HCEC 1CT (cell line): ENCODE measurements around the gene GUCY1B1.
"Not testable (repeated sequence)": the region's sequence is repeated elsewhere in the genome, so short reads cannot be mapped to it uniquely, and the experiment has no call there.

ENCODE experiments used
- DNase-seq: peaks from one replicate; pipeline ENCODE4 v3.0.0-alpha.2; 2017

The GUCY1B1 gene

DNA sequence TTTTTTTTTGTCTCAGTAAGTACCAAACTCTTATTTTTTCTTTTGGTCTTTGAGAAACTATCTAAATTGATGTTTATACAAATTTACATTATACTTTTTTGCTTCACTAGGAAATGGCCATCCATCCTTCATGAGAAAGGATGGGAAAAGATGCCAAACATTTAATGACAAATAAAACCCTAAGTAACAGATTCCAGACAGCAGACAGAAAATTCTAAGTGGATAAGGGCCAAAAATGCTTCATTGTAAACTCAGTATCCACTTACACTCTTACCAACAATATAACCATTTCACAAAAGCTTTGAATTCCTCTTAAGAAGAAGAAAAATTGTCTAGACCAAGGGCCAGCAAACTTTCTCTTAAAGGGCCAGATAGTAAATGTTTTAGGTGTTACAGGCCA lies 3.5 kb downstream of the GUCY1B1 start:
- DNase-seq: no peak

DNA sequence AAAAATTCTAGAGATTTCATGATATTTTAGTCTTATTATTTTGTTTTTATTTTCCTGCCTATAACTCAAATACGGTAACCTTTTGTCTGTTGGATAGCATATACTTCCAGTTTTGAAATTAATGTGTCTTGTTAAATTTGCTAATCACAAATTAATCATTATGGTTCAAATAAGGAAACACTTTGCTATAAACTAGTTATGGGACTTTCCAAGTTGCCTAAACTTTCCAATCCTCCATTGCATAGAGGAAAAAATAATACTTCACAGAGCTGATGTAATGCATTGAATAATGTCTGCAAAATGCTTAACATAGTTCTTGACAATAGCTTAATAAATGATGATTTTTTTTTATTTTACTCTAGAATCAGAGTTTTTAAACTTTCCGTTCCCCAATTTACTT lies 4.7 kb downstream of the GUCY1B1 start:
- no peak for DNase-seq

DNA sequence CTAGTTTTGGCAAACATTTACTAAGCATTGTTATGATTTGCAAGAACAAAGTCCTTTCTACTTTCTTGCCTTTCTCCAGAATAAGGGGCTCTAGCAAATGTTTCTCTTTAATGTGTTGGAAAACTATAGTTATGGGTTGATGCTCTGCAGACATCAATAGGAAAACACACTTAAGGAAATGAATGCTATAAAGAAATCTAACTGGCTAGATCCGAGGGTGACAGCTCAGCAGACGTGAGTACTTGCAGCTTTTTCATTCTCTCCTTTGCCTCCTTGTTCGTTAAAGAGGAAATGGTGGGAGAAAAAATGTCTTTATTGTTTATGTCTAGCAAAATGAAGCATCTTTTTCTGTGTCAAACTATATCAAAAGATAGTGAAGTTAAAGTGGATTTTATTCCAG lies 6.3 kb downstream of the GUCY1B1 start:
- DNase-seq: no peak

DNA sequence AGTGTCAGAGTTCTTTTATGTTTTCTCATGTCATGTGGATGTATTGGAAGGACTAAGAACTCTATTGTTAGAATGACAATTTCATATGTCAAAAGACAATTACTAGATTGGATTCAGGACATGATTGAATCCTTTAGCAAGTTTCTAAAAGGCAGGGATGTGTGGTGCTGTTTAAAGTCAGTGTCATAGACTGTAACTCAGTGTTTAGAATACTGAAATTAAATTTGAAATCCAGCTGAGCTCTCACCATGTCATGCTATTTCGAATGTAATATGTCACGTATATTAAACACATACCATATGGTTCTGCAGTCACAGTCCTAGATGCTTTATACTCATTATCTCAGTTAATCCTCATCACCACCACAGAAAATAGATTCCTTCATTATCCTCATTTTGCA lies 7.8 kb downstream of the GUCY1B1 start:
- DNase-seq: no peak

DNA sequence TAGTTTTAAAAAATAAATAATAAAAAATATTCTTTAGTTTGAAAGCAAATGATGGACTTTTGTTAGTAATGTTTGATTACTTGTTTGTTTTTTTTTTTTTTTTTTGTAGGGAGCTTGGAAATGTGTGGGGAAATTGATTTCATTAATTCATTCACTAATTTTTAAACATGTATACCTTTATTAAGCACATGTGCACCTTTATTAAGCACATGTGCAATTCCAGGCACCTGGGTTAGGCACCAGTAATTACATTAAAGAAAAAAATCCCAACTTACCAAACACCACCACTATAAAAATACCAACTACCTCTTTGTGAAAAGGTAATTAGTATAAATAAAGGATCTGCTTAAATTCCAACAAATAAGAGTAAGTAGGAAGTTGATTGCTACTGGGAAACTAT lies 9.5 kb downstream of the GUCY1B1 start:
- no peak for DNase-seq

DNA sequence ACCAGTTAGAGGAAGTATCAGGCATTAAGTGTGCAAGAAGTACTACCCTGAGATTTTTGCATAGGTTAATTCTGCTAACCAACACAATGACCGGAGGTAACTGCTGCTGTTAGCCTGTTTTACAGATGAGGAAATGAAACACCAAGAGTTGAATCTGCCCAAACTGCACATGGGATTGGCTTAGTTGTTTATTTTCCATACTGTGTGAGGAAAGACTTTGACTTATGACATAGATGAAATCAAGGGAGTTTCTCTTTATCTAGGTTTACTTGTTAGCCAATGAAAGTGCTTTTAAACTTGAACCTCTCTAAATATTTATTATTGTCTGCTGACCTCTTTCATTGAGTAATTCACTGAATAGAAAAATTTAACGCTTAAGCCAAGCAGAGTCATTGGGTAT lies 10.3 kb downstream of the GUCY1B1 start:
- DNase-seq: no peak

DNA sequence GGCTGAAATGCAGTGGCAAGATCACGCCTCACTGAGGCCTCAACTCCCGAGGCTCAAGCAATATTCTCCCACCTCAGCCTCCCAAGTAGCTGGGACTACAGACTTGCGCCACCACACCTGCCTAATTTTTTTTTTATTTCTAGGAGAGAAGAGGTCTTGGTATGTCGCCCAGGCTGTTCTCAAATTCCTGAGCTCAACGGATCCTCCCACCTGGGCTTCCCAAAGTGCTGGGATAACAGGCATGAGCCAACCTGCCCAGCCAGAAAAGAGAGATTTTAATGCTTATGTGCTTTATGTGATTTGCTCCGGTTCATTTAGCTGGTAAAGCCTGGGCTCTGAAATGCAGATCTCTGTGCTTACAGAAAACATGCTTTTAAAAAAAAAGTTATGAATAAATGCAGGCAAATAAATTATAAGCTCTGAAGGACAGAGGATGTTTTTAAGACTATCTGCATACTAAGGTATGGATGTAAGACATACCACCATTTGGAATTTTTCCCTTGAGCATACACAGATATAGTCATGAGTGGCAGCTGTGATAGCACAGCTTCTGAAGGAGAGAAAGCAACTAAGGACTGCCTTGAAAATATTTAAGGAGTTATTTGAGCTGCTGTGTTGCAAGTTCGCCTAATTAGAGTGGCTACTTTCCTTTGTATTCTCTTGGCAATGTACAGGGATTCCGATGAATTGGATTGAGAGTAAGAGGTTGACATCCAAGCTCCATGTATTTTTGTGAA lies 13.8 kb downstream of the GUCY1B1 start:
- no peak for DNase-seq

DNA sequence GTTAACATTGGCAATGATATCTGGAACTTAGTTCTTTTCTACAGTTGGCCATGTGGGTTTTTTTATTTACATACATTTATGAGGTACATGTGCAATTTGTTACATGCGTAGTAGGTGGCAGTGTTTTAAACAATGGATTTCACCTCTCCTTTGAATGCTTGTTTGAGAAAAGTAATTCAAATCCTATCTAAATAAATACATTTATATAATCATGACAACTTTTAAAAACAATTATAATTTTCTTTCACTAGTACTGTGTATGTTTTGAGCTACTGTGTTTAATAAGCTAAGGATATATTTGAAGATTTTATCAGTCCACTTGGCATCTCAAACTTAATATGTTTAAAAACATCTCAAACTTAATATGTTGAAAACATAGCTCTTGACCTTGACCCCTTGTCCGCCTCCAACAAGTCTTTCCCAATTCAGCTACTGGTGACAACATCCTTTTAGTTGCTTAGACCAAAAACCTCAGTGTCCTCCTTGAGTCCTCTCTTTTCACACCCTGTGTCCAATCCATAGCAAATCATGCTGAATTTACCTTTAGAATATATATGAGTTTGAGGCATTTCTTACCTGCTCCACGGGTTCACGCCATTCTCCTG lies 14.5 kb downstream of the GUCY1B1 start:
- DNase-seq: no peak

DNA sequence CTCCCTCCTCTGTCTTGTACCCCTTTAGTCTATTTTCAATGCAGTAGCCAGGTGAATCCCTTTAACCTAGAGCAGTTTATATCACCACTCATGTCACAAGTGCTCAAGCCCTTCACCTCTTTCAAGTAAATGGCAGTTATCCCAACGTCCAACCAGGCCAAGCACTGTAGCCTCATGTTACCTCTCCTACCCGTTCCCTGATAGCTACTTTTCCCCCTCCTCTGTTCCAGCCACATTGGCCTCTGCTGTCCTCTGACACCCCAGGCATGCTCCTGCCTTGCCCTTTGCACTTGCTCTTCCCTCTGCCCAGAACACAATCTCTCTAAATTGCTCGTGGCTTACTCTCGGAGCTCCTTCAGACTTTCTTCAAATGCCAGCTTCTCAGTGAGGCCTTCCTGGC lies 15.2 kb downstream of the GUCY1B1 start:
- no peak for DNase-seq

DNA sequence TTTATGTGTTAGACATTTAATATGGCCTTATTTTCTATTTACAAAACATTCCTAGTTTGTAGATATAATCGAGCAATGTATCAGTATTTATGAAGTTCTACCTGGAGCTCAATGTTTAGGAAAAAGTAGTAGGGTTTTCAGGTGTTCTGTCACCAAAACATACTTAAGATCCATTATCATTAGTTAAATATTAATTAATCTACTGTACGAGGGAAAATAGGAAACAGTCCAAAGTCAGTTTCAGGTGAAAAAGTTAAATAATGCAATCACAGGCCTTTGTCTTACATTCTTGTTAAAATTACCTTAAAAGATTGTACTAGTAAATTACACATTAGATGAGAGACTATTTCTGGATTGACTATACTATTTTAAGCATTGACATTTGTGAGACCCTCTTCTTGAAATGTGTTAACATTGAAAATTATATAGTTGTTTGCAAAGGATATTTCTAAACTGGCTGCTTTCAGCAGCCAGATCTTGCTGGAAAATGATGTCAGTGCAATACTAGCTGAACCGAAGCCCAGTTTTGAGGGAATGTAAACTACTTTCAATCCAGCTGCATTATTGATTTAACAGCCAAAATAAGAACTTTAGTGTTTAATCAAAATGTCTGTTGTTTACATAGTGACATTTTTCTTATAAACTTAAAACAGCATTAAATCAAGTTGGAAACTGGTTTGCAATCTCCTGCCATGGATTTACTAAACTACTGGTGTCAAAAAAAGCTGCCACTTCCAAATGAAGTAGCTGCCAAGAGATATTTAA lies 19.3 kb downstream of the GUCY1B1 start:
- DNase-seq: peak; percentile 4

DNA sequence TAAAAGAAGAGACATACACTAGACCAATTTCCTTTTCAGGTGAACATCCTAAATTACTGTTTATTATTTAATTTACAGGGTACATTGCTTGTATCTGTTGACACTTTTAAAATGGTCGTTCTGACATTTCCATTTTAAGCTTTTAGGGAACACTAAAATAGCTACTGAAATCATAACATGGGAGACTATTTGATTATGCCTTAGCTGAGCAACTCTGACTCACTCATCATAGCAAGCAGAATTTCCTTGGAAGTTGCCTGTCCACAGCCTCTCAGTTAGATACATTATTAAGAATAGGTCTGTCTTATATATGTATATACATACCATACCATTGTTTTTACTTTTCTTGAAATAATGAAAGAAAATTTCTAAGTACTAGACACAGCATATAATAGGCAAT lies 22.0 kb downstream of the GUCY1B1 start:
- peak; percentile 38 for DNase-seq

DNA sequence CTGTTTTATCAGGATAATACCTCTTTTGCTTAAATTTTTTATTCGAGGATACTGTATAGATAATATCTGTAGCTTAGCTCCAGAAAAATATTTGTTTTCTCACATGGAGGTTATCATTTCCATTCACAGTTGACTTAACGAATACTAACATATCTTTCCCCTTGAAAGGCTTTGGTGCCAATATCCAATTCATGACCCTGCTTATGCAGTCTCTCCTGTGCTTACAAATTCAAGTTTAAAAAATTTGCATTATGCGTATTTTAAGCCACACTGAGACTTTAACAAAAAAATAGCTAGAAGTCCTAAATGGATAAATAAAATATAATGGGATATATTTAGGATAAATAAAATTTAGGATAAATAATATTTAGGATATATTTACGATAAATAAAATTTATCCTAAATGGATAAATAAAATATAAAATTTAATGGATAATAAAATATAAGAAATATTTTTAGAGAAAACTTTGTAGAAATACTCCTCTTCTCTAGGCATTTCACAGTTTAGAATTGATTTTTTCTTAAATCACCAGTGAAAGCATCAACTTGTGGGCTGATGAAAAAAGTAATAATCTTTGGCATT lies 22.5 kb downstream of the GUCY1B1 start:
- DNase-seq: no peak

DNA sequence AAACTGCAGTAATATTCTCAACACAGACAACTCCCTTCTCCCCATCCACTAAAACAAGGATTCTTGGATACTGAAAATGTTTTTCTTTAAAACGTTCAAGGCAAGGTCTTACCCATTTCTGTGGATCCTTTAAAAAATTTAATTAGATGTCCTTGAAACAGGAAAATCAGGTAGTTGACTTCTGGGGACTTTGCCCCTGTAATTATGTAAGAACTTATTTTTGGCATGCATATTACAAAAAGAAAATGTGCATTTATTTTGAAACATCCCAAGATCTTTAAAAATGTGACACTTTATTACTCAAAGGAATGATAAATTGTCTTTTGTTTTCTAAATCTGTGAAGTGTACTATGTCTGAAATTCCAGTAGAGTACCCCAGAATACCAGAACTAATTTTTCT lies 25.8 kb downstream of the GUCY1B1 start:
- no peak for DNase-seq

DNA sequence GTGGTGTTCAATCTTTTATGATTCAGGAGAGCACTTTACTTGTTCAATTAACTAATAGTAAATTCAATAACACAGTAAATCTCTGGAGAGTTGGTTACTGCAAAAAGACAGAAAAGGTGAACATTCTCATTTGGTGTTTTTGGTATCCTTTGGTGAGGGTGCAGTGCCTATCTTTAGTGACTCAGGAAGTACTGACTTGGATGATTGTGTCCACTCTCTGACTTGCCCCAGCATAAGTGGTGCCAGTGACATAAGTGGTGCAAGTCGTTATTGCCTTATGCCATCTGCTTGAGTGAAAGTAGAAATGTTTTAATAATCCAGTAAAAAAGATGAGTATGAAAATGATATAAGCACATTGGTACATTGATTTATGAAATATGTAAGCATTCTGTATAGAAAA lies 27.0 kb downstream of the GUCY1B1 start:
- DNase-seq: no peak

DNA sequence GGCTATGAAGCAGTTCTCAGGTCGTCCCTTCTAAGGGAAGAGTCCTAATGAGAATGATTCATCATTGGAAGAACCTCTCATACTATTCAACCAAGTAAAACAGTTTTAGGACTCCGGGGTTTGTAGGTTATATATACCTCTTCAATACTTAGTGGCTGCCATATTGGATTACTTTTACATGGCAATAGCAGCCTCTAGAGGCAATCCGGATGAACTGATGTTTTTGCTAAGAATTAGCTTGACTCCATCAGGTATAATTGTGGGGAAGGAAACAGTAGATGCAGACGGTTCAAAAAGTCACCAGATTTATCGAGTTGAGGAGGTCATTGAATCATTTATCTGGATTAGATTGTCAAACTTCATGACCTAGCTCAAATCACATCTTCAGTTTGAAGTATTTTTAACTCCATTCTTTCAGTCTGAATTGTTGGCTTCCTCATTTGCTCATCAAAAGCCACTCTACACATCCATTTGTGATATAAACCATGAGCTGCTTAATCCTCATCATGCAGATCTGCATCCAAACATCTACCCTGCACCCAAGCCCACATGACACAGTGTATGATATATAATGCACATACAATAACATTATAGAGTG lies 28.4 kb downstream of the GUCY1B1 start:
- peak; percentile 47 for DNase-seq

DNA sequence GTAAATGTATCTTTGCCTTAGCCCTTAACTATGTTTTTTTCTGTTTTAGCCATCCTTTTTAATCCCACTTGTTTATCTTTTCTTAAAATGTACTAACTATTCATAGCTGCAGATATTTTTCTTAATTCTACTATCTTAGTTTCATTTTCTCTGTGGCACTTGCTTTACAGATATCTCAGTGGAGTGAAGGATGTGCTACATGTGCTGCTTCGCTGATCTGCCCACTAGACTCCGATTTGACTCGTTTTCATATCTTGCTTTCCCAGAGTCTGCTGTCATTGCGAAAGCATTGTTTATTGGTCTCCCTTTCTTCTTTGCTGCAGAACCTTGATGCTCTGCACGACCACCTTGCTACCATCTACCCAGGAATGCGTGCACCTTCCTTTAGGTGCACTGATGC lies 30.6 kb downstream of the GUCY1B1 start:
- DNase-seq: no peak

DNA sequence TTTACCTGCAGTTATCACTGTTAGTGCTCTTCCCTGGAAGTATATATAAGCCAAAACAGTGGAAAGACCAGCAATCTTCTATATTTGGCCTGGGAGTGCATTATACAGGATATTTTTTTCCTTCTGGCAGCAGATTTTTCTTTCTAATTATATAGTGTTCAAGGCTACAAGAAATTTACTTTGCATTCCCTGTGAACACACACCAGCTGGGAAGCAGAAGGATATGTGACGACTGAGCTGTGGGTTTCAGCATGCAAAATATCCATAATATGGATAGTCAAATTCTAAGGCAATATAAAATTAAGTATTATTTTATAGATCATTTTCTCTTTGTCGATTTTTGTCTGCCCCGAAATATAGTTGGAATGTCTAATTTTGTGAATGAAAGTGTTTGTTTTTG lies 31.2 kb downstream of the GUCY1B1 start:
- no peak for DNase-seq

DNA sequence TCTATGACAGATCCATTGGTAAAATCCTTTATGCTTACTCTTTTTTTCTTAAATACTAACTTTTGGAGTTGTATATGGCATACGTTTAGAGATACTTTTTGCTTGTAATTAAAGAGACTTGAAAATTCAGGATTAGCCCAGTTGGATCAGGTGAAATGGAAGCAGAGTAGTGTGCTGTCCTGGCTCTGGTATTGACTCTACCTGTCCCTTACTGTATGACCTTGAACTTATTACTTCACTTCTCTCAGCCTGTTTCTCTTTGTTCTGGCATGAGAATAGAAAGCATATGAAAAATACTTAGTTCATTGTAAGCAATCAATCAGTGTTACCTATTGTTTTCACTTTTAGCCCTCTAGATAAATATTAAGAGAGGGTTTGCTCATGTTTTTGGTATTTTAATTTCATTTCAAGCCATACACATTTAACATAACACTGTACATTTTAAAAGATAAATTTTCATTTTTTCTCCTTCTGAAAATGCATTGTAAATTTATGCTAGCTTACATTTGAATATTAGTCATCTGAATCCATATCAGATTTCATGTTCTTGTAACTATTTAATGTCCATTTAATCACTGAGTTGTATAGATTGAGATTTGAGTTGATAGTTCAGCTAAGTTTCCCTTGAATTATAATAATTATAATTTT lies 35.9 kb downstream of the GUCY1B1 start:
- no peak for DNase-seq

DNA sequence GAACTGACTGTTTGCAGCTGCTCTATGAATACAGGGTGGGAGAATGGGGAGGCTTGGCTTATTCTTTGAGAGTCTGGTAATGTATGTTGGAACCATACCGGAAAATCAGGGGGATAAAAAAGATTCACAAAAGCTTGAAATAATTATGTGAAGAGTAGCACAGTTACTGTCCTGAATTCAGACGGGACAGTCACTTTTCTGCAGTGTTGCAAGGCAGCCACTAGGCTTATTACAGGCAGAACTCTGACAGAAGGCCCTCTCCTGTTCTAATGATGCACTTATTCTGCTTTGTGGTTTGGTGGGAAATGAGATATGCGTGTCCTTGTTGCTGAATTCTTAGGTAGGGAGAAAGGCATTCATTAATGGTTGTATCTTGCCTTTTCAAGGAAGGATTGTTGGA lies 37.2 kb downstream of the GUCY1B1 start:
- peak; percentile 40 for DNase-seq

DNA sequence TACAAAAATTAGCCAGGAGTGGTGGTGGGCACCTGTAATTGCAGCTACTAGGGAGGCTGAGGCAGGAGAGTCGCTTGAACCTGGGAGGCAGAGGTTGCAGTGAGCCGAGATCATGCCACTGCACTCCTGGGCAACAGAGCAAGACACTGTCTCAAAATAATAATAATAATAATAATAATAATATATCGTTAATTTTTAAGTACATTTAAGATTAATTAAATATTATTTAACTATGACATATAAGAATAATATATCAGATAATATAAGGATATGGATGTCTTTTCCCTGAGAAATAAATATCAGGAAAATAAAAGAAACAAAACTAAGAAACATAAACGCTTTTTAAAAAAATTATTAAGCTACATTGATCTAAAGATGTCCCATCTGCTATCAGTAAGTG lies 38.8 kb downstream of the GUCY1B1 start:
- DNase-seq: not testable (repeated sequence)

DNA sequence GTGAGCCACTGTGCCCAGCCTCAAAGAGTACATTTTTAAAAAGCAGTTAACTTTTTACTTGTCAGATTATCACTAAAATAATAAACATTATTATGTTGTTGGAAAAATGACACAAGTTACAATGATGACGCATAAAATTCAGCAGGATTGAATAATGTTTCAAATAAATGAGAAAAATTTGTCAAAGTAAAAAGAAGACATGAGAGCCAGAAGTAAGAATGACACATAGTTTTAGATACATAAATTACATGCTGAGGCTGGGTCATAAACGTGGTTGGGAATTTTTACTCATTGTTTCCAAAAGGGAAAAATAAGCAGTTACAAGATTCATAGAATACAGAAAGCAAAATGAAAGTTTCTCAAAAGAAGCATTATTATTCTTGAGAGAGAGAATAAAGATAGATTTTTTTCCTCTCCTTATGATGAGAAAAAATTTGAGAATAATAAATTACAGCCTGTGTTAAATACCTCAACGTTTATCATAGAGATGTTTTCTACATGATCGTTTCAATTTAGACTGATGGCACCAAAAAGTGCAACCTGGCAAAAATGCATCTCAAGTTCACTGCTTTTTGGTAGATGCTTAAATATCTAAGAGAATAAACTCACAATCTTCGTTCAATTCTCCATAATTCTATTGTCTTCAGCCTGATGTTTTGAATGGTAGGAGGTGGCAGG lies 40.4 kb downstream of the GUCY1B1 start:
- DNase-seq: no peak

DNA sequence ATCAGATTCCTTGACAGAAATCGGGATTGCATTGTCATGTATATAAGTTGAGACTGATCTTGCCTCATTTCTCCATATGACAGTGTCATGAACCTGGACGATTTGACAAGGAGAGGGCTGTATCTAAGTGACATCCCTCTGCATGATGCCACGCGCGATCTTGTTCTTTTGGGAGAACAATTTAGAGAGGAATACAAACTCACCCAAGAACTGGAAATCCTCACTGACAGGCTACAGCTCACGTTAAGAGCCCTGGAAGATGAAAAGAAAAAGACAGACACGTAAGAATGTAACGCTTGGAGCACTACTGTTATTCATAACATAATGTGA lies 40.9 kb downstream of the GUCY1B1 start:
- no peak for DNase-seq
